PFSK-1 (cell line): ENCODE measurements around the gene SNX24.

Experiments used
- POLR2AphosphoS5 ChIP-seq: IDR thresholded peaks from 2 replicates; pipeline ENCODE4 v1.6.1; 2012; ENCODE audit warnings: low read depth, mild to moderate bottlenecking, control low read depth, low read length, moderate library complexity
- TF ChIP-seq, protein P1 (sequence below), 2 experiments: IDR thresholded peaks; 2 replicates each; pipeline versions ENCODE4 v1.6.1 to v1.8.0; 2011 to 2012; ENCODE audit warnings: low read depth in 2 of 2, low read length in 2 of 2, control low read depth in 1 of 2, inconsistent platforms in 1 of 2, mild to moderate bottlenecking in 1 of 2, moderate library complexity in 1 of 2; ENCODE audit not compliant: insufficient read depth in 1 of 2

DNA sequence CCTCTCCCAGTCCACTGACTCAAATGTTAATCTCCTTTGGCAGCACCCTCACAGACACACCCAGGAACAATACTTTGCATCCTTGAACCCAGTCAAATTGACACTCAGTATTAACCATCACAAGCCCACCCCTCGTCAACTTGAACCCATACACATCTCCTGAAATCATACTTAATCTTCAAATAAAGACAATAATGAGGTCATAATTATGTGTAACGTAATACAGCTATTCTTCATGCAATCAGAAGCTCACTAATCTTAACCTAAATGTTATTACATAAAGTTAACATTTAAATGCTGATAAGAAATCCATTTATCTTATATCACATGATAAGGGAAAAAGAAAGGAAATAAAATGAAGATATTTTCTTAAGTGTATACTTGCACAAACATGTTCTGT is 125.9 kb downstream of the SNX24 start:
- TF ChIP-seq POLR2AphosphoS5 = no peak
- TF ChIP-seq, protein P1, sequence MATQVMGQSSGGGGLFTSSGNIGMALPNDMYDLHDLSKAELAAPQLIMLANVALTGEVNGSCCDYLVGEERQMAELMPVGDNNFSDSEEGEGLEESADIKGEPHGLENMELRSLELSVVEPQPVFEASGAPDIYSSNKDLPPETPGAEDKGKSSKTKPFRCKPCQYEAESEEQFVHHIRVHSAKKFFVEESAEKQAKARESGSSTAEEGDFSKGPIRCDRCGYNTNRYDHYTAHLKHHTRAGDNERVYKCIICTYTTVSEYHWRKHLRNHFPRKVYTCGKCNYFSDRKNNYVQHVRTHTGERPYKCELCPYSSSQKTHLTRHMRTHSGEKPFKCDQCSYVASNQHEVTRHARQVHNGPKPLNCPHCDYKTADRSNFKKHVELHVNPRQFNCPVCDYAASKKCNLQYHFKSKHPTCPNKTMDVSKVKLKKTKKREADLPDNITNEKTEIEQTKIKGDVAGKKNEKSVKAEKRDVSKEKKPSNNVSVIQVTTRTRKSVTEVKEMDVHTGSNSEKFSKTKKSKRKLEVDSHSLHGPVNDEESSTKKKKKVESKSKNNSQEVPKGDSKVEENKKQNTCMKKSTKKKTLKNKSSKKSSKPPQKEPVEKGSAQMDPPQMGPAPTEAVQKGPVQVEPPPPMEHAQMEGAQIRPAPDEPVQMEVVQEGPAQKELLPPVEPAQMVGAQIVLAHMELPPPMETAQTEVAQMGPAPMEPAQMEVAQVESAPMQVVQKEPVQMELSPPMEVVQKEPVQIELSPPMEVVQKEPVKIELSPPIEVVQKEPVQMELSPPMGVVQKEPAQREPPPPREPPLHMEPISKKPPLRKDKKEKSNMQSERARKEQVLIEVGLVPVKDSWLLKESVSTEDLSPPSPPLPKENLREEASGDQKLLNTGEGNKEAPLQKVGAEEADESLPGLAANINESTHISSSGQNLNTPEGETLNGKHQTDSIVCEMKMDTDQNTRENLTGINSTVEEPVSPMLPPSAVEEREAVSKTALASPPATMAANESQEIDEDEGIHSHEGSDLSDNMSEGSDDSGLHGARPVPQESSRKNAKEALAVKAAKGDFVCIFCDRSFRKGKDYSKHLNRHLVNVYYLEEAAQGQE (IDR thresholded peaks at IDR 0.05; ENCODE audit: insufficient read depth in 1 of 2, low read depth in 2 of 2, low read length in 2 of 2) = no peak
